H9 (cell line): ENCODE measurements around the gene USP27X. TPM values are rescaled to one million over a fixed set of nuclear protein-coding genes. Genes with fewer than 3 reads are reported as not detected.

Experiments used
- DNase-seq: peaks from one replicate; pipeline ENCODE4 v3.0.0-alpha.2; 2017
- H2AFZ ChIP-seq: one replicate; pipeline ENCODE4 v1.6.1; 2013; ENCODE audit warnings: mild to moderate bottlenecking, low read length, control low read depth, moderate library complexity
- H2AK5ac ChIP-seq: 2 replicates; pipeline ENCODE4 v1.6.1; 2013; ENCODE audit warnings: low read length, control low read depth, mixed read lengths; ENCODE audit not compliant: insufficient read length
- H2BK120ac ChIP-seq: one replicate; pipeline ENCODE4 v1.6.1; 2013; ENCODE audit warnings: low read depth, mild to moderate bottlenecking, low read length, control low read depth, inconsistent platforms; ENCODE audit not compliant: poor library complexity, severe bottlenecking
- H2BK12ac ChIP-seq: 2 replicates; pipeline ENCODE4 v1.6.1; 2013; ENCODE audit warnings: low read length, control low read depth, mixed read lengths, low read depth; ENCODE audit not compliant: insufficient read length
- H2BK15ac ChIP-seq: 2 replicates; pipeline ENCODE4 v1.6.1; 2013; ENCODE audit warnings: low read depth, low read length, control low read depth
- H2BK20ac ChIP-seq: one replicate; pipeline ENCODE4 v1.6.1; 2013; ENCODE audit warnings: low read depth, mild to moderate bottlenecking, low read length, control low read depth, inconsistent platforms; ENCODE audit not compliant: poor library complexity, severe bottlenecking
- H2BK5ac ChIP-seq: 2 replicates; pipeline ENCODE4 v1.6.1; 2013; ENCODE audit warnings: low read length, control low read depth, mixed read lengths; ENCODE audit not compliant: insufficient read length
- H3K14ac ChIP-seq: 2 replicates; pipeline ENCODE4 v1.6.1; 2013; ENCODE audit warnings: low read length, control low read depth; ENCODE audit not compliant: insufficient read depth
- H3K18ac ChIP-seq: 2 replicates; pipeline ENCODE4 v1.6.1; 2013; ENCODE audit warnings: low read depth, mild to moderate bottlenecking, mixed read lengths, low read length, control low read depth; ENCODE audit not compliant: insufficient read length
- H3K23ac ChIP-seq: 2 replicates; pipeline ENCODE4 v1.6.1; 2013; ENCODE audit warnings: low read length, control low read depth, mixed read lengths, low read depth; ENCODE audit not compliant: insufficient read length
- H3K23me2 ChIP-seq: 2 replicates; pipeline ENCODE4 v1.6.1; 2013; ENCODE audit warnings: low read depth, mild to moderate bottlenecking, mixed read lengths, low read length, control low read depth; ENCODE audit not compliant: insufficient read length, poor library complexity, severe bottlenecking
- H3K27ac ChIP-seq: 2 replicates; pipeline ENCODE4 v1.5.1; 2013; ENCODE audit warnings: low read length, control low read depth, mixed read lengths, low read depth; ENCODE audit not compliant: insufficient read length
- H3K27me3 ChIP-seq: 2 replicates; pipeline ENCODE4 v1.6.1; 2013; ENCODE audit warnings: low read length, control low read depth, inconsistent platforms; ENCODE audit not compliant: insufficient read depth
- H3K4ac ChIP-seq: 2 replicates; pipeline ENCODE4 v1.6.1; 2013; ENCODE audit warnings: low read depth, mild to moderate bottlenecking, control low read depth, inconsistent platforms, low read length, moderate library complexity
- H3K4me1 ChIP-seq: 2 replicates; pipeline ENCODE4 v1.6.1; 2013; ENCODE audit warnings: low read length, control low read depth, inconsistent platforms; ENCODE audit not compliant: insufficient read depth
- H3K4me2 ChIP-seq: 2 replicates; pipeline ENCODE4 v1.6.1; 2013; ENCODE audit warnings: low read length, control low read depth, mixed read lengths; ENCODE audit not compliant: insufficient read length, insufficient read depth
- H3K56ac ChIP-seq: 2 replicates; pipeline ENCODE4 v1.6.1; 2013; ENCODE audit warnings: low read depth, mild to moderate bottlenecking, mixed read lengths, low read length, control low read depth; ENCODE audit not compliant: insufficient read length
- H3K79me1 ChIP-seq: 2 replicates; pipeline ENCODE4 v1.6.1; 2013; ENCODE audit warnings: low read depth, mild to moderate bottlenecking, moderate library complexity, low read length, control low read depth, inconsistent platforms; ENCODE audit not compliant: insufficient read depth, poor library complexity, severe bottlenecking
- H3K79me2 ChIP-seq: 2 replicates; pipeline ENCODE4 v1.6.1; 2013; ENCODE audit warnings: low read length, control low read depth, inconsistent platforms; ENCODE audit not compliant: insufficient read depth
- H3K9ac ChIP-seq: 2 replicates; pipeline ENCODE4 v1.6.1; 2013; ENCODE audit warnings: low read length, control low read depth, mixed read lengths; ENCODE audit not compliant: insufficient read length; ENCODE audit errors: extremely low read depth
- H3K9me3 ChIP-seq: one replicate; pipeline ENCODE4 v1.6.1; 2013; ENCODE audit warnings: low read depth, low read length, inconsistent platforms; ENCODE audit not compliant: control insufficient read depth
- H3T11ph ChIP-seq: one replicate; pipeline ENCODE4 v1.6.1; 2013; ENCODE audit warnings: mild to moderate bottlenecking, low read length, control low read depth, inconsistent platforms
- H4K20me1 ChIP-seq: one replicate; pipeline ENCODE4 v1.6.1; 2013; ENCODE audit not compliant: control insufficient read depth, insufficient read length, insufficient read depth
- H4K5ac ChIP-seq: 2 replicates; pipeline ENCODE4 v1.6.1; 2013; ENCODE audit warnings: low read depth, mild to moderate bottlenecking, mixed read lengths, low read length, control low read depth; ENCODE audit not compliant: insufficient read length
- H4K8ac ChIP-seq: replicated peaks from 2 replicates; pipeline ENCODE4 v1.6.1; 2013; ENCODE audit warnings: low read length, control low read depth, mixed read lengths, low read depth; ENCODE audit not compliant: insufficient read length
- H4K91ac ChIP-seq: 2 replicates; pipeline ENCODE4 v1.6.1; 2013; ENCODE audit warnings: low read depth, mild to moderate bottlenecking, moderate library complexity, mixed read lengths, low read length, control low read depth; ENCODE audit not compliant: insufficient read length
- H3K27ac Mint-ChIP-seq, 3 experiments: 2 replicates in 2 of 3; 3 replicates in 1 of 3; pipeline ENCODE4 v1.8.0; 2020 to 2021; ENCODE audit warnings: mixed read lengths in 3 of 3, mild to moderate bottlenecking in 1 of 3, moderate library complexity in 1 of 3
- H3K27me3 Mint-ChIP-seq: 2 replicates; pipeline ENCODE4 v1.8.0; 2021; ENCODE audit warnings: low read depth, mild to moderate bottlenecking, moderate library complexity, mixed read lengths
- H3K36me3 Mint-ChIP-seq, 3 experiments: 2 replicates in 2 of 3; 3 replicates in 1 of 3; pipeline ENCODE4 v1.8.0; 2020 to 2021; ENCODE audit warnings: low read depth in 3 of 3, mixed read lengths in 3 of 3; ENCODE audit not compliant: insufficient read depth in 1 of 3
- H3K4me1 Mint-ChIP-seq, 2 experiments: 2 replicates each; pipeline ENCODE4 v1.8.0; 2020; ENCODE audit warnings: mixed read lengths in 2 of 2
- H3K4me3 Mint-ChIP-seq, 2 experiments: 2 replicates in 1 of 2; 3 replicates in 1 of 2; pipeline ENCODE4 v1.8.0; 2020 to 2021; ENCODE audit warnings: mild to moderate bottlenecking in 2 of 2, mixed read lengths in 2 of 2, moderate library complexity in 1 of 2
- H3K9me3 Mint-ChIP-seq, 2 experiments: 2 replicates in 1 of 2; 3 replicates in 1 of 2; pipeline ENCODE4 v1.8.0; 2020; ENCODE audit warnings: mild to moderate bottlenecking in 2 of 2, mixed read lengths in 2 of 2, moderate library complexity in 1 of 2
- CTCF ChIP-seq: fragments of 200-600 bp; sonication (generic); conservative IDR thresholded peaks from 3 replicates; pipeline ENCODE4 v1.8.0; 2021; ENCODE audit warnings: antibody characterized with exemption, mild to moderate bottlenecking
- WGBS: extraction: QIAGEN DNeasy Blood & Tissue Kit; methylation state at CpG from one replicate; pipeline ENCODE4 v1.1.7; 2013; ENCODE audit warnings: missing lambda C conversion rate, low lambda C conversion rate, mixed read lengths; ENCODE audit not compliant: insufficient read length; ENCODE audit errors: extremely low coverage; 5-methylcytosine and 5-hydroxymethylcytosine counted together
- total RNA-seq: library from RNA; stranded (reverse); gene quantifications from 2 replicates; pipeline ENCODE4 v1.2.1, GENCODE V29; 2021

The USP27X gene
- total RNA-seq, 1 experiment from 2014 or later = 5.7 TPM

- H2AFZ ChIP-seq = no peak within 1 kb of the TSS
- no peak within 1 kb of the TSS for H4K8ac ChIP-seq
- H4K91ac ChIP-seq = no peak within 1 kb of the TSS
- H2BK12ac ChIP-seq = no peak within 1 kb of the TSS
- H3K79me2 ChIP-seq = no peaks in the 10 kb centered on the region
- no peak within 1 kb of the TSS for H3K14ac ChIP-seq
- no peak within 1 kb of the TSS for H2AK5ac ChIP-seq
- H3K23ac ChIP-seq = no peak within 1 kb of the TSS
- H2BK120ac ChIP-seq = no peak within 1 kb of the TSS
- no peak within 1 kb of the TSS for H2BK5ac ChIP-seq
- H3K27me3 Mint-ChIP-seq = peaks cover 17% of the 10 kb centered on the region
- H3K56ac ChIP-seq = no peak within 1 kb of the TSS
- H4K5ac ChIP-seq = no peak within 1 kb of the TSS
- peak; percentile 96 for DNase-seq
- no peaks in the 10 kb centered on the region for H3K9me3 ChIP-seq
- H3K9me3 Mint-ChIP-seq = peaks cover 71% of the 10 kb centered on the region in 2 experiments
- peaks cover 9% of the 10 kb centered on the region for H3K23me2 ChIP-seq
- H2BK20ac ChIP-seq = no peak within 1 kb of the TSS
- TF ChIP-seq CTCF = no peak
- peaks cover 10 to 15% of the 10 kb centered on the region in 2 experiments for H3K4me1 Mint-ChIP-seq
- no peak within 1 kb of the TSS for H3K27ac ChIP-seq
- no peak within 1 kb of the TSS for H3T11ph ChIP-seq
- no peaks in the 10 kb centered on the region for H3K4me1 ChIP-seq
- H3K27me3 ChIP-seq = no peaks in the 10 kb centered on the region; the same call in 1 of the 2 replicates
- peaks cover 3 to 8% (median 4%) of the 10 kb centered on the region in 3 experiments; a peak in 6 of 7 replicates for H3K36me3 Mint-ChIP-seq
- H4K20me1 ChIP-seq = no peaks in the 10 kb centered on the region
- H2BK15ac ChIP-seq = no peak within 1 kb of the TSS
- no peaks in the 10 kb centered on the region for H3K79me1 ChIP-seq
- H3K18ac ChIP-seq = no peak within 1 kb of the TSS
- H3K4me3 Mint-ChIP-seq = peak within 1 kb of the TSS; percentile 67 to 80
- H3K4ac ChIP-seq = no peak within 1 kb of the TSS
- peak within 1 kb of the TSS; percentile 43 for H3K9ac ChIP-seq
- peak within 1 kb of the TSS in 1 of 3 experiments; percentile 27; a peak in 1 of 7 replicates for H3K27ac Mint-ChIP-seq
- peak within 1 kb of the TSS; percentile 90 for H3K4me2 ChIP-seq
- WGBS = no CpG with 5 or more reads among the region's 83 CpGs
Measured at GRCh38 chrX:49922291-49923241, 43.3 kb downstream of the USP27X start, which contains the start of gene CLCN5. Gene CLCN5 (plus strand): TSS chrX:49922596. CDS start chrX:49925299, 2,703 bp downstream.
